ENCODE results near the gene CCDC102A.

DNA sequence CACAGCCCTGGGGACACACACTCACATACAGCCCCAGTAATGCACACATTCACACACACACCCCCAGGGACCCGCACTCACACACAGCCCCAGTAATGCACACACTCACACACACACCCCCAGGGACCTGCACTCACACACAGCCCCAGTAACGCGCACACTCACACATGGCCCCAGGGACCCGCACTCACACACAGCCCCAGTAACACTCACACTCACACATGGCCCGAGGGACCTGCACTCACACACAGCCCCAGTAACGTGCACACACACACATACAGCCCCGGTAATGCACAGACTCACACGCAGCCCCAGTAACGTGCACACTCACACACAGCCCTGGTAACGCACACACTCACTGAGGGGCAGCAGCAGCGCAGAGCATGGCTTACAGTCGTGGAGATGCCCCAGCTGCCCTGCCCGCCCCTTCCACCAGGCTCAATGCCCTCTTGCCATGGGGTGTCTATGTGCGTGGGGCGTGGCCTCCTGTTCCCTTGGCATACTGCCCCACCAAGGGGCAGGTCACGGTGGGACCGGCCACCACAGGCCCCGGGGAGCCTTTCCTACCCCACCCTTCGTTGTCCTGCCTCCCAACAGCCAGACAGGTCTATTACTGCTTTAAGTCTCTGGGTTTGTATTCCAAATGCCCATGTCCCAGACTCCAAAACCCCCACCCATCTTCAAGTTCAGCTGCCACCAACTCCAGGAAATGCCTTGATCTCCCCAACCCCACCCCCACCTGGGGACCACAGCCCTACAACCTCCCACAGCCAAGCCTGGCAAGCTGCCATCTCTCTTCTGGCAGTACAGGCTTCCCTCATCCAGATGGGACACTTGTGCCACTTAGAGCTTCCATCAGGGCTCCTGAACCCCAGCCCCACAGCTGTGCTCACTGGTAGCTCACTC lies 2.7 kb downstream of the CCDC102A start:
- no peak for TF ChIP-seq SUZ12 (IDR thresholded peaks at IDR 0.05; ENCODE audit: extremely low read depth, insufficient read depth, insufficient read length)
- no peak for TF ChIP-seq YY1 (IDR thresholded peaks at IDR 0.05; ENCODE audit: insufficient read depth, insufficient read length)
- TF ChIP-seq ZNF274 (IDR thresholded peaks at IDR 0.05; ENCODE audit: low read depth, low read length), result no peak

All from NT2/D1 (cell line).